HL-60/S4 treated with retinoic acid at 250 ng/mL for 4 days and 3 days (cell line): Measurements from ENCODE around the gene OR13A1.
"Not testable (repeated sequence)": the region's sequence is repeated elsewhere in the genome, so short reads cannot be mapped to it uniquely, and the experiment has no call there.

Experiments
- in situ Hi-C: fragments of 300-500 bp; cut with MboI; formaldehyde crosslinking; loops from 2 replicates; pipeline ENCODE4 v1.7.0; 2022; ENCODE audit warnings: low sequenced_read_pairs

The OR13A1 gene

DNA sequence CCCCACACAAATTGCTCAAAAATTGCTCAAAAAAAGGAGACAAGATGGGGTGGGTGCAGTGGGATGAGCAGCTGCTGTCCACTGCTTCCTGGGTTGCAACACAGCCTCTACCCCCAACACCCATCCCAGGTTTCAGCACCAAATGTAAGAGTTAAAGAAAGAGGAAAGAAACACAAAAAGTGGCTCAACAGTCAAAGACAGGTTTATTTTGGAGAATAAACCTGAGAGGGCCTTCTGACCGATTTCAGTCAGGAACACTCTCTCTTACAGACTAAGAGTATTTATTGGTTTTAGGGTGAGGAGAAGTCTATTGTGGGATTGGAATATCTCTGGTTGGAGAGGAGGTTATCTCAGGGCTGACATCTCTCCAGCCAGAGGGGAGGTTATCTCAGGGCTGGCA is 28.4 kb downstream of the OR13A1 start:
- in situ Hi-C loops = no loop called here

DNA sequence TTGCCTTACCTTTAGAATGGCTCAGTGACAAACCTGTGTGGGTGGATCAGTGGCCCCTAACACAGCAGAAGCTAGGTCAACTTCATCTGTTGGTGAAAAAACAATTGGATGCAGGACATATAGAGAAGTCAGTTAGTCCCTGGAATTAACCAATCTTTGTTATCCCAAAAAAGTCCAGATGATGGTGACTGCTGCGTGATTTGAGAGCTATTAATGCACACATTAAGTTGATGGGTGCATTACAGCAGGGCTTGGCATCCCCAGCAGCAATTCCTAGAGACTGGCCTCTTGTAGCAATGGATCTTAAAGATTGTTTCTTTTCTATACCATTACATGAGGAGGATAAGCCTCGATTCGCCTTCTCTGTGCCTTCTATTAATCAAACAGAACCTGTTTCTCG is 33.3 kb downstream of the OR13A1 start:
- in situ Hi-C loops = no loop called here

DNA sequence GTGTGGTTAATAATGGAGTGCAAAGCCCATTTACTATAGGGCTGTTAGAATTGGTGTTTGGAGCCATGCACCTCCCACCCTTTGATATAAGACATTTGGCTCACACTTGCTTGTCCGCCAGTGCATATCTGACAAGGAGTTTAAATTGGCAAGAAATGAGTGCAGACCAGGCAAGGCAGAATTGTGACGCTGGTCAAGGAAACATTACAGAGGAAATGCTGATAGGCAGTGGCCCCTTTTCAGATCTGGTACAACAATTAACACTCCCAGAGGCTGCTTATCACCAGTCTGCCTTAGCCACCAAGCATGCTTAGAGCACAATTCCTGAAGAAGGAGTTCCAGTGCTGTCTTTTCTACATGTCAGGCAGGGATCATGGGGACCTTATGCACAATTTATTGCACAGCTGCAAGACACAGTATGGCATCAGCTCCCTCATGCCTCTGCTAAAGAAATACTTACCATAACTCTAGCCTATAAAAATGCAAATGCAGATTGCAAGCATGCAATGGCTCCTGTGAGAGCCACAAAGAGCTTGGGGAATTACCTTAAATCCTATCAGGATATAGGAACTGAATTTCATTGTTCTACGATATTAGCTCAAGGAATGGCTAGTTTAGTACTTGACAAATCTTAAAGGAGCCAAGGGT is 35.2 kb downstream of the OR13A1 start:
- in situ Hi-C loops = no loop called here

DNA sequence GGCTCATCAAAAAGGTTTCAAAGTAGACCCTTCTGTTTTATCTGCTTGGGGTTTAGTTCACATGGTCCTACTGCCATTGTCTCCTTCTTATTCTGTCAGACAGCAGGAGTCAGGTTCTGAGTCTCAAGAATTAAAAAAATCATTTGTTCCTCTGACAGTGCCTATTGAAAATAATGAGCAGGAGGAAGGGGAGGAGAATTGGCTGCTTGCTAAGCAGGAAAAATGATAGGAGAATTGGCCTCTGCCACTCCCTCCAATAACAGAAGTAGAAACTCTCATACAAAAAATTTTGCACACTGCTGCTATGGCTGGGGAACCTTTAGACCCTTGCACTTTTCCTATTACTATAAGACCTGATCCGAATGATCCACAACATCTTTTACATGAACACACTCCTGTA is 35.7 kb downstream of the OR13A1 start:
- in situ Hi-C loops = no loop called here

DNA sequence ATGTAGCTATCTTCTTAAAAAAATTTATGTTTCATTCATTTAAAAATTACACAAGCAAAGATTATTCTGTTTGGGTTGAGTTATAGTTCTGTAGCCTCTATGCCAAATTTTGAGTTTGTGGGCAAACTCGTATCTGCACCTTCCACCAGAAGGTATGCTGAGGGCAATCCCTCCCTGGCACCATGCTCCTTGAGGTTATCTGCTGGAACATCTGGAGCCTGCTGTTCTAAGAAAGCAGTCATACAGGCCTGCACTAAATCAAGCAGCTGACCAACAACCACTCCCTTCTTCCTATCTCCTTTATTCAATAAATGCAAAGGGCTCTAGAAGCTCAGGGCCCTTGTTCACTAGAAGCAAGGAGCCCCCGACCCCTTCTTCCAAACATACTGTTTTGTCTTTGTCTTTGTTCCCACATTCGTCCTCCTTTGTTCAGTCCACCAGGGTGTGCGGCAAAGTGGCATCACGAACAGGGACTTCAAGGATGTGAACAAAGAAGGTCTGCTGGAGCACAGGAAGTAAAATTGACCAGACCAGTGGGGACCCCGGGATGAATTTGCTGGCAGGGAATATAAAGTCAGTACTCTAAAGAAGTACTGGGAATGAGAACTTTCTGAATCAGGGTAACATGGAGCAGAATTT is 36.4 kb downstream of the OR13A1 start:
- in situ Hi-C loops = no loop called here

DNA sequence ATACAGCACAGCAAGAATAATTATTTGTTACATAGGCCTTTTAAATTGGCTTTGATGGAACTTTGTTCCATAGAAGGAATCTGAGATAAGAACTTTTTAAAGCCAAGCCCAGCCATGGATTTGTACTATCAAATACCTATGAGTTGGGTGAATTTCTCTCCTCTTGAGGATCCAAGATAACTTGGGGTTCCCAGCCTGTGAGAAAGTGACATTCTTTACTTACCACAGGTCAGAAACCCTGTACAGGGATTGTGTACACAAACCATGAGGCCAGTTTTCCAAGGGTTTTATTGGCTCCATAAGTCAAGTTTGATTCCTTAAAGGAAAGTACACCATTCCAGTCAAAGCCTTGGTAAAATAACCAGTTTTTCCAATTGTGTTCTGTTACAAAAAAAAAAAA is 39.3 kb downstream of the OR13A1 start:
- in situ Hi-C loops = not testable (repeated sequence)

DNA sequence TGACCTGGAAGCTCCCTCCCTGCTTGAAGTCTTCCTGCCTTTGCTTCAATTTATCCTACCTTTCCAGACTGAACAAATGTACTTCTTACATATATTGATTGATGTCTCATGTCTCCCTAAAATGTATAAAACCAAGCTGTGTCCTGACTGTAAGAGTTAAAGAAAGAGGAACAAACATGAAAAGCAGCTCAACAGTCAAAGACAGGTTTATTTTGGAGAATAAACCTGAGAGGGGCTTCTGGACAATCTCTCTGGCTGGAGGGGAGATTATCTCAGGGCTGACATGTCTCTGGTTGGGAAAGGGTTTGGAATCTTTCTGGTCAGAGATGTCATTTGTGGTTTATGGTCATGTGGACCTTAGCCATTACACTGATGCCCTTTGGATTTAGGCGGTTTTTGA is 41.0 kb downstream of the OR13A1 start:
- in situ Hi-C loops = no loop called here

DNA sequence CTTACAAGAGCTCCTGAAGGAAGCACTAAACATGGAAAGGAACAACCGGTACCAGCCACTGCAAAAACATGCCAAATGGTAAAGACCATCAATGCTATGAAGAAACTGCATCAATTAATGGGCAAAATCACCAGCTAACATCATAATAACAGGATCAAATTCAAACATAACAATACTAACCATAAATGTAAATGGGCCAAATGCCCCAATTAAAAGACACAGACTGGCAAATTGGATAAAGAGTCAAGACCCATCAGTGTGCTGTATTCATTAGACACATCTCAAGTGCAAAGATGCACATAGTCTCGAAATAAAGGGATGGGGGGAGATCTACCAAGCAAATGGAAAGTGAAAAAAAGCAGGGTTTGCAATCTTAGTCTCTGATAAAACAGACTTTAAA is 47.6 kb downstream of the OR13A1 start:
- in situ Hi-C loops = not testable (repeated sequence)

DNA sequence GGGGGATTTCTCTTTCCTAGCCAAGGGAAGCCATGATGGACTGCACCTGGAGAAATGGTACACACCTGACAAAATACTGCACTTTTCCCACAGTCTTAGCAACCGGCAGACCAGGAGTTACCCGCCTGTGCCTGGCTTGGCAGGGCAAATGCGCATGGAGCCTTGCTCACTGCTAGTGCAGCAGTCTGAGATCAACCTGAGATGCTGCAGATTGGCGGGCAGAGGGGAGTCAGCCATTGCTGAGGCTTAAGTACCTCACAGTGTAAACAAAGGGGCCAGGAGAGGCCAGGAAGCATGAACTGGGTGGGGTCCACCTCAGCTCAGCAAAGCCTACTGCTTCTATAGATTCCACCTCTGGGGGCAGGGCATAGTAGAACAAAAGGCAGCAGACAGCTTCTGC is 49.4 kb downstream of the OR13A1 start:
- in situ Hi-C loops = no loop called here

DNA sequence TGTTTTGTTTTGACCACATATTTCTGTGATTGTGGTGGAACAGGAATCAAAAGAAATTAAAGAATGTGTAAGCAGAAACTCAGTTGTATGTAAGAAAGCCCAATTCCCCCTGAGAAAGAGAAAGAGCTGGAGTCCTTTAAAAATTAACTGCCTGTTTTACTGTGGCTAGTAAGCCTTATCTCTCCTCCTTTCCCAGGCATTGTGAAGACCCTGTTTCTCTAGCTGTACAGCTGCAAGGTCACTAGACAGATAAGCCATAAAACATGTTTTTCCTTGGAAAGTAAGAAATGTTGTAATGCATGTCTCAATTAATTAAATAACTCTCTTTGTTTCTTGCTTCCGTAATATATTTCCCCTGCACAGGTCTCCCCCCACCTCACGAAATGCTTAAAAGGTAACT is 53.5 kb downstream of the OR13A1 start:
- in situ Hi-C loops = no loop called here

DNA sequence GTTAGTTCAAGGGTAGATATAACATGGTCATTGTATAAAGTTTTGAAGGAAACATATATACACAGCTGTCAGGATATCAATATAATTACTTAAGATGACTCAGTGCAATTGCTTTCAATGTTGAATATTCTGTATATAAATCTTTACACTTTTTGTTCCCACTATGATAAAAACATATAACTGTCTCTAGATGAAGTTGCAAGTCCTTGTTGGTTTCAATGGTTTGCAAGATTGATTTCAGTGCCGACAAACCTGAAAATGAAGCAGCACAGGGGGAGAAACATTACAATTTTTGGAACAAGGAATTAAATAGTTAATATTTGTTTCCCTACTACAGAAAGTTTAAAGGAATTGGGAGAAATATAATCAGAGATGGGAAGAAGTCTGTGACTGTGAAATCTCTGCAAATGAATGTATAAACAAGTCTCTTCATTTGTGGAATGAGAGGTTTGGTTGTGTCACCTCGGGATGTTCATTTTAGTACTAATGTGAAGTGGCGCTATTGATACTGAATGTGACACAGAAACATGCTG is 54.1 kb downstream of the OR13A1 start:
- in situ Hi-C loops = no loop called here

DNA sequence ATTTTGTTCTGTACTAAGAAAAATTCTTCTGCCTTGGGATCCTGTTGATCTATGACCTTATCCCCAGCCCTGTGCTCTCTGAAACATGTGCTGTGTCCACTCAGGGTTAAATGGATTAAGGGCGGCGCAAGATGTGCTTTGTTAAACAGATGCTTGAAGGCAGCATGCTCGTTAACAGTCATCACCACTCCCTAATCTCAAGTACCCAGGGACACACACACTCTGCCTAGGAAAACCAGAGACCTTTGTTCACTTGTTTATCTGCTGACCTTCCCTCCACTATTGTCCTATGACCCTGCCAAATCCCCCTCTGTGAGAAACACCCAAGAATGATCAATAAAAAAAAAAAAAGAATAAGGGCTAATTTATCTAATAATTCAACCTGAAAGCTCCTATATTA is 54.8 kb downstream of the OR13A1 start:
- in situ Hi-C loops = not testable (repeated sequence)

DNA sequence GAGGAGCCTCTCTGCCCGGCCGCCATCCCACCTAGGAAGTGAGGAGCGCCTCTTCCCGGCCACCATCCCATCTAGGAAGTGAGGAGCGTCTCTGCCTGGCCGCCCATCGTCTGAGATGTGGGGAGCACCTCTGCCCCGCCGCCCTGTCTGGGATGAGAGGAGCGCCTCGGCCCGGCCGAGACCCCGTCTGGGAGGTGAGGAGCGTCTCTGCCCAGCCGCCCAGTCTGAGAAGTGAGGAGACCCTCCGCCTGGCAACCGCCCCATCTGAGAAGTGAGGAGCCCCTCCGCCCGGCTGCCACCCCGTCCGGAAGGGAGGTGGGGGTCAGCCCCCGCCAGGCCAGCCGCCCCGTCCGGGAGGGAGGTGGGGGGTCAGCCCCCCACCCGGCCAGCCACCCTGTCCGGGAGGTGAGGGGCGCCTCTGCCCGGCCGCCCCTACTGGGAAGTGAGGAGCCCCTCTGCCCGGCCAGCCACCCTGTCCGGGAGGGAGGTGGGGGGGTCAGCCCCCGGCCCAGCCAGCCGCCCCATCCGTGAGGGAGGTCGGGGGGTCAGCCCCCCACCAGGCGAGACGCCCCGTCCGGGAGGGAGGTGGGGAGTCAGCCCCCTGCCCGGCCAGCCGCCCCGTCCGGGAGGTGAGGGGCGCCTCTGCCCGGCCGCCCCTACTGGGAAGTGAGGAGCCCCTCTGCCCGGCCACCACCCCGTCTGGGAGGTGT is 55.5 kb downstream of the OR13A1 start:
- in situ Hi-C loops = not testable (repeated sequence)

DNA sequence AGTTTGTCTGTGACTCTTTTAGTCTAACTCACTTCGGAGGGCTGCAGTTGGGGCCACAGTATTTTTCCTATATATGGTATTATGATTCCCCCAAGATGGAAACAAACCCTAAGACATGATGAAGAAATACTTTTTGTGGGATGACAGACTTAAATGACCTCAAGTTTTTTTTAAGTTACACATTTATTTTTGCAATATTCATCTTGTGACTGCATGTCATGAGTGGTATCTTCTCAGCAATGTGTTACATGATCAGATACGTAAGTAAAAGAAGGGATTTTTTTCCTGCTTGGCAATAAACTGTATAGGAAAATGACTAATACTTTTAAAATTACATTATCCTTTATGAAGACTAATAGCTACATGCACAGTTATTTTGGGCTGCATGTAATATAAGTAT is 57.8 kb downstream of the OR13A1 start:
- in situ Hi-C loops = no loop called here

DNA sequence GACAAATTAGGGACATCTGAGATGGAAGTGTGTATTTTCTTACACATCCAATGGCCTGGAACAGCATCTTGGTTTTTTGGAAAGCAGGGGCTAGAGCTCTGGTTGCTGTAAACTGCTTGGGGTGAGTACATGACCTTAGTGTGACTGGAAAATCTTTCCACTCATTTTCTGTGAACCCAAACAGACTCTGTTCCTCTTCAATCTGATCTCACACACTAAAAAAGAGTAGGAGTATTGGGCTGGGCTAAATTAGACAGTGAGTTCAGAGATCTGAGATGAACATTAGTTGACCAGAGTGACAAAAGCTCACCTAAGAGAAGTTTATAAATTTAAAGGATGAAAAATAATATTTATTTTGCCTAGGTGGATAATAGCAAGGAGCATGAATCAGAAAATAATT is 59.2 kb downstream of the OR13A1 start:
- in situ Hi-C loops = no loop called here

DNA sequence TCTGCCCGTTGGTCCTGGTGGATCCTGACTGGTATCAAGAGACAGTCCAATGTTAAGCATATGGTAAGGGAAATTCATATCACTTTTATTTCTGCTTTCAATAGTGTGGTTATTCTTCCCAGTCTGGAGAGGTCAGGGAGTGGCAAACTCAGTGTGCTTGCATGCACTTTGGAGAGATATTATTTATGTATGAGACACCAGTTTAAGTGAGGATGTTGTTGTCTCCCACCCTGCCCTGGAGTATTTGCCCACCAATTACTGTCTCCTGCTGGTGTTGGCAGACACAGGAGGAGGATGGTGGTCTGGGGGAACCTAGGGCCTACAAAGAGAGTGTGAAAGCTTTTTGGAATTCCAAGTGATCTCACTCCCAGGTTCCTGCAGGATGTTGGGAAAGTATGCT is 59.7 kb downstream of the OR13A1 start:
- in situ Hi-C loops = no loop called here

DNA sequence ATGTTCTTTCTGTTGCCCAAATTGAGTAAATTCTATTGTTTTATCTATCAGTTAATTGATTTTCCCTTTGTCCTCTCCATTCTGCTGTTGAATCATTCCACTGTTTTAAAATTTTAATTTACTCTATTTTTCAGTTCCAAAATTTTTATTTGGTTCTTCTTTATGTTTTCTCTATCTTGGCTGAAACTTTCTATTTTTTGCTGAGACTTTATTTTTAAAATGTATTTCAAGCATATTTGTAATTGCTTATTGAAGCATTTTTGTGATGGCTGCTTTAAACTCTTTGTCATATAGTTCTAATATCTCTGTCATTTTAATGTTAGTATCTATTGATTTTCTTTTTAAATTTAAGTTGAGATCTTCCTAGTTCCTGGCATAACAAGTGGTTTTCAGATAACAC is 60.5 kb downstream of the OR13A1 start:
- in situ Hi-C loops = no loop called here

DNA sequence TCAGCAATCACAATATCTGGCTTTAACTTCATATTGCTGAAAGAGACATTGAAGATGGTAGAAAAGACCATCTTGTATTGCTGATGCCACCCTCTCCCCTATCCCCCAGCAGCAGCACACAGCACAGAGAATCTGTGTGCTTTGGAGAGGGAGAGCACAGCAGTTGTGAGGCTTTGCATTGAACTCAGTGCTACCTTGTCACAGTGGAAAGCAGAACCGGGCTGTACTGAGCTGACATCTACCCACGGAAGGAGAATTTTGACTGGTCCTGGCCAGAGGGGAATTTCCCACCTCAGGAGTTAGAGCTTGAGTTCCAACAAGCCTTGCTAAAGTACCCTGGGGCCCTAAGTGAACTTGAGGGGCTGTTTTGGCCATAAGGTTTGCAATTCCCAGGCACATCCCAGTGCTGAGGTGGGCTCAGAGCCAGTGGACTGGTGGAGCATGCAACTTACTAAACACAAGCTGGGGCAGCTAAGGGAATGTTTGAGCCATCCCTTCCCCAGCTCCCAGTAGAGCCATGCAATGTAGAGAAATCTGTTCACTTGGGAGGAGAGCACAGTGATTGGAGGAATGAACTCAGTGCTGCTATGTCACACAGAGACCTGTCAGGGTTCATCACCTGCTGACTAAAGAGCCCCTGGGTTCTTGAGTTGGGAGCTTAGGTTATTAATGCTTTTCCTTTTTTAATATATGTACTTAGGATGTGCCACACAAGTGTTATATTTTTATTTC is 62.1 kb downstream of the OR13A1 start:
- in situ Hi-C loops = no loop called here
